GM12878 (cell line): ENCODE results near the gene NUP54.

ENCODE experiments used
- ASH2L ChIP-seq: fragments of 300-600, 200-600 bp; sonication (generic); IDR thresholded peaks from 2 replicates; pipeline ENCODE4 v1.6.1; 2017; ENCODE audit warnings: low read depth, mild to moderate bottlenecking, borderline replicate concordance
- BACH1 ChIP-seq: fragments of 450-650 bp; IDR thresholded peaks from 2 replicates; pipeline ENCODE4 v1.6.1; 2017; ENCODE audit warnings: mild to moderate bottlenecking, borderline replicate concordance
- BCL11A ChIP-seq: IDR thresholded peaks from 2 replicates; pipeline ENCODE4 v1.6.1; 2011; ENCODE audit warnings: low read depth, low read length
- CBFB ChIP-seq: IDR thresholded peaks from 2 replicates; pipeline ENCODE4 v1.6.1; 2016; ENCODE audit warnings: antibody characterized with exemption, low read depth
- CTCF ChIP-seq, 3 experiments: IDR thresholded peaks in 2 of 3; conservative IDR thresholded peaks in 1 of 3; 2 replicates each; pipeline ENCODE4 v1.5.1; 2011; ENCODE audit warnings: low read depth in 3 of 3, low read length in 3 of 3, mild to moderate bottlenecking in 3 of 3, control low read depth in 2 of 3, moderate library complexity in 2 of 3, inconsistent platforms in 1 of 3, mixed read lengths in 1 of 3; ENCODE audit not compliant: control insufficient read depth in 2 of 3, insufficient read depth in 1 of 3; ENCODE audit errors: extremely low read depth in 1 of 3
- EGR1 ChIP-seq, 2 experiments: IDR thresholded peaks; 1 replicate in 1 of 2; 2 replicates in 1 of 2; pipeline ENCODE4 v1.6.1; 2011 to 2012; ENCODE audit warnings: low read depth in 2 of 2, low read length in 2 of 2, borderline replicate concordance in 1 of 2, mild to moderate bottlenecking in 1 of 2, moderate library complexity in 1 of 2
- EP300 ChIP-seq, 2 experiments: fragments of 150-350 bp in 1 of 2; IDR thresholded peaks; 2 replicates each; pipeline ENCODE4 v1.6.1; 2011 to 2012; ENCODE audit warnings: low read depth in 2 of 2, low read length in 2 of 2, borderline replicate concordance in 1 of 2, improper control_type of control experiment in 1 of 2, inconsistent platforms in 1 of 2; ENCODE audit not compliant: control insufficient read depth in 1 of 2
- KAT2A ChIP-seq: conservative IDR thresholded peaks from 2 replicates; pipeline ENCODE4 v1.6.1; 2011; ENCODE audit warnings: low read depth, low read length; ENCODE audit not compliant: control insufficient read depth
- POLR2A ChIP-seq: IDR thresholded peaks from 2 replicates; pipeline ENCODE4 v1.6.1; 2011; ENCODE audit warnings: low read depth, mild to moderate bottlenecking, low read length
- RB1 ChIP-seq: fragments of 450-650 bp; formaldehyde crosslinking; IDR thresholded peaks from 2 replicates; pipeline ENCODE4 v1.6.1; 2017; ENCODE audit warnings: mild to moderate bottlenecking, borderline replicate concordance
- RCOR1 ChIP-seq: conservative IDR thresholded peaks from 2 replicates; pipeline ENCODE4 v1.6.1; 2012; ENCODE audit warnings: low read depth, low read length, improper control_type of control experiment
- SRF ChIP-seq, 2 experiments: IDR thresholded peaks; 2 replicates each; pipeline ENCODE4 v1.6.1; 2011; ENCODE audit warnings: low read depth in 2 of 2, low read length in 2 of 2, mild to moderate bottlenecking in 1 of 2, moderate library complexity in 1 of 2

GRCh38 chr4:76178296-76178695 lies 30.1 kb upstream of the NUP54 start:
- no peak for TF ChIP-seq POLR2A
- TF ChIP-seq RB1 = no peak
- TF ChIP-seq BCL11A = no peak
- no peak for TF ChIP-seq KAT2A
- no peak for TF ChIP-seq CTCF (IDR thresholded peaks at IDR 0.05 in 2 of 3, conservative IDR thresholded peaks at IDR 0.05 in 1 of 3; ENCODE audit: control insufficient read depth in 2 of 3, extremely low read depth in 1 of 3, insufficient read depth in 1 of 3, low read depth in 3 of 3, low read length in 3 of 3)
- no peak for TF ChIP-seq BACH1
- no peak for TF ChIP-seq EP300 (IDR thresholded peaks at IDR 0.05; ENCODE audit: borderline replicate concordance in 1 of 2, control insufficient read depth in 1 of 2, low read depth in 2 of 2, low read length in 2 of 2)
- no peak for TF ChIP-seq CBFB
- TF ChIP-seq RCOR1 = no peak
- no peak for TF ChIP-seq ASH2L
- TF ChIP-seq EGR1 (IDR thresholded peaks at IDR 0.05; ENCODE audit: borderline replicate concordance in 1 of 2, low read depth in 2 of 2, low read length in 2 of 2) = no peak
- no peak for TF ChIP-seq SRF (IDR thresholded peaks at IDR 0.05; ENCODE audit: low read depth in 2 of 2, low read length in 2 of 2)
